ENCODE data around the gene HCN1.
A peak's percentile ranks its signal among the peaks of the same experiment; 100 is the strongest.
"Not testable (repeated sequence)": the region's sequence is repeated elsewhere in the genome, so short reads cannot be mapped to it uniquely, and the experiment has no call there.

The HCN1 gene

GRCh38 chr5:45414620-45415573 lies 281.3 kb downstream of the HCN1 start:
- DNase-seq, result no peak

- DNase-seq, result no peak
These were observed 284.1 kb downstream of the HCN1 start for GRCh38 chr5:45411971-45412612.

DNA sequence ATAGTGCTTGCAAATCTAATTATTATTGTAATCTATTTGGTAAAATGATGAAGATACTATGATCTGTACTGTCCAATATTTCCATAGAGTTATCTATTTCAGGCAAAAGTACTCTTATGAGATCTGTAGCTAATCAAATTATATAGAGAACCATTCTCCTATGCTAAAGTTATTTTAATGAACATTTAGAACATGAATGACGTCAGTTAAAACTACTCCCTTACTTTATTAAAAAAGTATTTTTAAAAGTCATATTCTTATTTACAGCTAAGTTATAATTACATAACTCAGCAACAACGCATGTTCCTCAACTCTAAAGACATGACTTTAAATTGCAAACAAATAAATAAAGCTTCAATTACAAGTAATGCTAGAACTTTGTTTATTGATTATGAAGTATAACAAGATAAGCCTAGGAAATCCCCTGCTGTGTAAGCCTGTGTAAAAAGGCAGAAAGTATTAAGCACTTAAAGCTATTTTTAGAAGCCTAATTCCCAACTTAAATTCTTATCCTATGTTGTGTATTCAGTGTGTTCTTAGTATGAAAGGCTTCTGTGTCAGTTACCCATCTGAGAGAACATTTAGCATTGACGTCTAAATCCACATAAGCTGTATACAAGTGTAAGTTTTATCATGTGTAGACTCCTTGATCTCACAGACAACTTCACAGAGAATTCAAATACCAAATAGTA lies 285.7 kb downstream of the HCN1 start:
- DNase-seq, result no peak

- DNase-seq, result no peak
These were observed 288.1 kb downstream of the HCN1 start for GRCh38 chr5:45408067-45408466.

- DNase-seq, result no peak
These were observed 293.2 kb downstream of the HCN1 start for GRCh38 chr5:45402804-45403455.

GRCh38 chr5:45399041-45399440 lies 297.1 kb downstream of the HCN1 start:
- no peak for DNase-seq

- DNase-seq, result peak; percentile 63 to 95
These were observed 310.7 kb downstream of the HCN1 start for GRCh38 chr5:45385321-45386058.

- DNase-seq, result no peak
These were observed 312.2 kb downstream of the HCN1 start for GRCh38 chr5:45383985-45384384.

GRCh38 chr5:45382583-45382982 lies 313.6 kb downstream of the HCN1 start:
- no peak for DNase-seq

GRCh38 chr5:45376417-45376816 lies 319.8 kb downstream of the HCN1 start:
- DNase-seq, result peak; percentile 8 to 64

DNA sequence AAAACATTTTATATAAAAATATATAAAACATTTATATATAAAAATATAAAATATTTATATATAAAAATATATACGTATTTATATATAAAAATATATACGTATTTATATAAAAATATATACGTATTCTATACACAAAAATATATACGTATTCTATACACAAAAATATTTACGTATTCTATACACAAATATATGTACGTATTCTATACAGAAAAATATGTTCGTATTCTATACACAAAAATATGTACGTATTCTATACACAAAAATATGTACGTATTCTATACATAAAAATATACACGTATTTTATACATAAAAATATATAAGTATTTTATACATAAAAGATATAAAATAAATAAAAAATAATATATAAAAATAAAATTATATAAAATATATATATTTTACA lies 323.6 kb downstream of the HCN1 start:
- DNase-seq, result no peak

- DNase-seq, result not testable (repeated sequence)
These were observed 324.8 kb downstream of the HCN1 start for GRCh38 chr5:45371423-45371822.

GRCh38 chr5:45355189-45355992 lies 340.8 kb downstream of the HCN1 start:
- no peak for DNase-seq

- DNase-seq, result no peak
These were observed 359.7 kb downstream of the HCN1 start for GRCh38 chr5:45336464-45336863.

DNA sequence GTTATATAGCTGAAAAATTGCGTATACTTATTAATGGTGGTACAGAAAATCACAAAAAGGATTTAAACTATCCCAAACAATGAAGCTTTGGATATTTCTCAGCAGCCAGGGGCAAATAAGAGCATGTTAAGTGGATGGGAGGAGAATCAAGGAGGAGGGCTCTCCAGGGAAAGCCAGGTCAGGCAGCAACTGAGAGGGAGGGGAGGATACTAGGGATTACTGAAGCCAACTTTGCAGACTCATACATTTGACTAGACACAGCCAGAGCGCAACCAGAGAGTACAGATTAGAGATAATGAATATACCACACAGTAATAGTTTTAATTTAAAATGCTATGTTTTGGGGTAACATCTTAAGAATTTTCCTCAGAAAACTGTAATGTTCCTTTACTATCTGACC lies 360.2 kb downstream of the HCN1 start:
- no peak for DNase-seq

DNA sequence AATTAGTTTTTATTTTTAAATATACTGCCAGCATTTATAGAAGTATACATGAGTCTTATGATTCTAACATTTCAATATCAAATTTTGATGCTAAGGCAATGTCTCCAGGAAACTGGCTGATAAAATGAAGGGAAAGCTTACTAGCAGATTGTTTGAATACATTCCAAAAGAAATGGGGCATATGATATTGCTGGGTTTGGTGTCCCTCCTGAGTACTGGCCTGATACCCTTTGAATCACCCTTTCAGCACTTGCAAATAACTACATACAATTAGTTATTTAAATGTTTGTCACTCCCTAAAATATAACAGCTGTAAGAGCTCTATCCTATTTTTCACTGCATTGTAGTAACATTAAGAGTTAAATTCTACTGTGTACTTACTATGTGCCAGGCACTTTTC lies 360.8 kb downstream of the HCN1 start:
- DNase-seq, result no peak

GRCh38 chr5:45334939-45335338 lies 361.2 kb downstream of the HCN1 start:
- DNase-seq, result no peak

DNA sequence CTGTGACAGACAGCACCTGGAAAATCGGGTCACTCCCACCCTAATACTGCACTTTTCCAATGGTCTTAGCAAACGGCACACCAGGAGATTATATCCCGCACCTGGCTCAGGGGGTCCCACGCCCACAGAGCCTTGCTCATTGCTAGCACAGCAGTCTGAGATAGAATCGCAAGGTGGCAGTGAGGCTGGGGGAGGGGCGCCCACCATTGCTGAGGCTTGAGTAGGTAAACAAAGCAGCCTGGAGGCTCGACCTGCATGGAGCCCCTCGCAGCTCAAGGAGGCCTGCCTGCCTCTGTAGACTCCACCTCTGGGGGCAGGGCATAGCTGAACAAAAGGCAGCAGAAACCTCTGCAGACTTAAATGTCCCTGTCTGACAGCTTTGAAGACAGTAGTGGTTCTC lies 383.6 kb downstream of the HCN1 start:
- DNase-seq, result not testable (repeated sequence)

DNA sequence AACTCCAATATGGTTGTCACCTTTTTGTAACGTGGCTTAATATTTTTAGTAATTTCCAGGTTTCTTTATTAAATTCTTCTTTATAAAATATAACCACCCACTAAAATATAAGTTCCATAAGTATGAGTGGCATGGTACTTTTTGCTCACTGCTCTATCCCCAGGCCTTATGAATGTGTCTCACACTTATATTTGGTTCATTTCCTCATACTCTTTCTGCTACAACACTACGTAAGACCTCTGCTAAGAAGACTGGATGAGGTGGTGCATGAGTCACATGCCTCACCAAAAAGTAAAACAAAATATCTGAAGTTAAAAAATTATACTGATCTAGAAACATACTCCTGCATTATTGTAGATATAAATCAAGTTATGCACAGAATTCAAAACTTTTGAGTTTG lies 400.9 kb downstream of the HCN1 start:
- DNase-seq, result no peak

DNA sequence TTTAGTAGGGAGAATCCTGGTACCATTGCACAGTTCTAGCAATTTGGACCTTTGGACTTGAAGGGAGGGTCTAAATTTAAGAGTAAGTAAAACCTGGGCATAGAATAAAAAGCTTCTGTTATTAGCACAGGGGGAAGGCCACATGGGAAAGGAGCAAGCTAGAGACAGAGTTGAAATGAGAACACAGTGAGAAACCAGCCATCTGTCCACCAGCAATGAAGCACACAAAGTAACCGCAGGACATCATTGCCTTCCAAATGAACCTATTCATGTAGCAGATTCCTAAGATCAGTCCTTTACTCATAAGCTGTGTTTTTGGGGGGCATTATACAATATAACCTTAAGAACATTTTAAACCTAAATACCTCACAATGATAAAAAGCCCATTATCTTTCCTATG lies 407.4 kb downstream of the HCN1 start:
- no peak for DNase-seq

GRCh38 chr5:45284436-45284835 lies 411.7 kb downstream of the HCN1 start:
- no peak for DNase-seq

DNA sequence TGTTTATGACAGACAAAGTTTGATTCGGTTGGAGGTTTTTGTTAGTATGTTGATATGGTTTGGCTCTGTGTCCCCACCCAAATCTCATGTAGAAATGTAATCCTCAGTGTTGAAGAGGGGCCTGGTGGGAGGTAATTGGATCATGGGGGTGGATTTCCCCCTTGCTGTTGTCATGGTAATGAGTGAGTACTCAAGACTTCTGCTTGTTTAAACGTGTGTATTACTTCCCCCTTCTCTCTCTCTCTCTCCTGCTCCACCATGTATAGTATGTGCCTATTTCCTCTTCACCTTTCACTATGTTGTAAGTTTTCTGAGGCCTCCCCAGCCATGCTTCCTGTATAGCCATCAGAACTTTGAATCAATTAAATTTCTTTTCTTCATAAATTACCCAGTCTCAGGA lies 415.1 kb downstream of the HCN1 start:
- DNase-seq, result no peak

Measured in SW 1271 (cell line).